Tibial artery (tissue), 4 donors: ENCODE results near the gene VSTM2B.

ENCODE experiments used
- DNase-seq, 2 donors: peaks; one replicate each; pipeline ENCODE4 v3.0.0-alpha.2; 2019
- H3K27ac ChIP-seq, 2 donors: fragments of 200-600 bp; sonication (generic) in 1 of 2; 1 replicate in 1 of 2; 2 replicates in 1 of 2; pipeline ENCODE4 v1.5.1; 2018 to 2019; ENCODE audit warnings: mild to moderate bottlenecking in 1 of 2
- H3K27me3 ChIP-seq, 2 donors: fragments of 200-600 bp; sonication (generic) in 1 of 2; one replicate each; pipeline versions ENCODE4 v1.5.1 to v1.6.0; 2016 to 2019
- H3K36me3 ChIP-seq, 3 donors: fragments of 200-600 bp; sonication (generic) in 2 of 3; one replicate each; pipeline ENCODE4 v1.5.1; 2016 to 2019; ENCODE audit warnings: mild to moderate bottlenecking in 2 of 3
- H3K4me1 ChIP-seq, 4 donors: fragments of 200-600 bp; sonication (generic) in 2 of 4; 1 replicate in 3 of 4; 2 replicates in 1 of 4; pipeline ENCODE4 v1.5.1; 2016 to 2019
- H3K4me3 ChIP-seq, 2 donors: fragments of 200-600 bp; sonication (generic) in 1 of 2; 1 replicate in 1 of 2; 2 replicates in 1 of 2; pipeline ENCODE4 v1.5.1; 2018 to 2019; ENCODE audit warnings: mild to moderate bottlenecking in 2 of 2
- H3K9me3 ChIP-seq, 3 donors: fragments of 200-600 bp; sonication (generic) in 1 of 3; one replicate each; pipeline ENCODE4 v1.5.1; 2016 to 2019
- CTCF ChIP-seq, 2 experiments: fragments of 200-600 bp in 1 of 2; fragments of 450-650 bp in 1 of 2; IDR thresholded peaks; one replicate each; pipeline ENCODE4 v1.5.1; 2017 to 2019; ENCODE audit warnings: antibody characterized with exemption in 2 of 2, mild to moderate bottlenecking in 1 of 2, moderate library complexity in 1 of 2
- intact Hi-C: fragments of 100-400 bp; cut with DNase I; formaldehyde crosslinking; loops from one replicate; pipeline ENCODE4 v1.15.0; 2023; ENCODE audit warnings: low total_unique reads

Gene VSTM2B

GRCh38 chr19:29533578-29534544, 8.1 kb downstream of the VSTM2B start:
- Histone ChIP-seq H3K36me3 (no peaks in the 10 kb centered on the region), H3K9me3 (no peaks in the 10 kb centered on the region), H3K27me3 (peaks cover 0 to 48% of the 10 kb centered on the region in 2 donors), H3K4me1 (peaks cover 0 to 11% (median 6%) of the 10 kb centered on the region in 4 donors), H3K27ac (no peak overlapping the region), H3K4me3 (no peak overlapping the region)
- intact Hi-C loops = no loop called here
- no peak for TF ChIP-seq CTCF (IDR thresholded peaks at IDR 0.05)
- DNase-seq = peak; percentile 11 to 51

- no peak for TF ChIP-seq CTCF (IDR thresholded peaks at IDR 0.05)
- Histone ChIP-seq H3K36me3 (no peaks in the 10 kb centered on the region), H3K4me3 (no peak overlapping the region), H3K27me3 (peaks cover 0 to 45% of the 10 kb centered on the region in 2 donors), H3K9me3 (no peaks in the 10 kb centered on the region), H3K4me1 (peaks cover 0 to 2% (median 0%) of the 10 kb centered on the region in 4 donors), H3K27ac (no peak overlapping the region)
- intact Hi-C loops = no loop called here
- peak in 1 of 2 donors; percentile 48 for DNase-seq
Measured at GRCh38 chr19:29535214-29535831, 9.5 kb downstream of the VSTM2B start.

GRCh38 chr19:29535984-29536508, 10.3 kb downstream of the VSTM2B start:
- Histone ChIP-seq H3K9me3 (no peaks in the 10 kb centered on the region), H3K27ac (no peak overlapping the region), H3K27me3 (peaks cover 0 to 38% of the 10 kb centered on the region in 2 donors), H3K4me1 (no peaks in the 10 kb centered on the region), H3K36me3 (no peaks in the 10 kb centered on the region), H3K4me3 (no peak overlapping the region)
- intact Hi-C loops = no loop called here
- peak in 1 of 2 donors; percentile 37 for DNase-seq
- no peak for TF ChIP-seq CTCF (IDR thresholded peaks at IDR 0.05)

- DNase-seq = peak in 1 of 2 donors; percentile 49
- Histone ChIP-seq H3K36me3 (no peaks in the 10 kb centered on the region), H3K4me3 (no peak overlapping the region), H3K9me3 (no peaks in the 10 kb centered on the region), H3K27me3 (peaks cover 0 to 27% of the 10 kb centered on the region in 2 donors), H3K27ac (no peak overlapping the region), H3K4me1 (no peaks in the 10 kb centered on the region)
- TF ChIP-seq CTCF (IDR thresholded peaks at IDR 0.05) = no peak
- intact Hi-C loops = no loop called here
Measured at GRCh38 chr19:29537181-29537580, 11.4 kb downstream of the VSTM2B start.

- Histone ChIP-seq H3K4me3 (no peak overlapping the region), H3K27me3 (peaks cover 0 to 23% of the 10 kb centered on the region in 2 donors), H3K36me3 (no peaks in the 10 kb centered on the region), H3K27ac (no peak overlapping the region), H3K9me3 (no peaks in the 10 kb centered on the region), H3K4me1 (no peaks in the 10 kb centered on the region)
- peak; percentile 16 to 50 for DNase-seq
- intact Hi-C loops = no loop called here
- TF ChIP-seq CTCF (IDR thresholded peaks at IDR 0.05) = no peak
Measured at GRCh38 chr19:29537601-29538000, 11.8 kb downstream of the VSTM2B start.
